HG03460 (cell line): Measurements from ENCODE around the gene MT1A.

ENCODE experiments used
- ATAC-seq: cut with Tn5 transposase; IDR thresholded peaks from one replicate; pipeline ENCODE4 v1.9.1; 2021; ENCODE audit not compliant: unreplicated experiment

MT1A gene

GRCh38 chr16:56675685-56676210 lies 37.3 kb downstream of the MT1A start:
- no peak for ATAC-seq

GRCh38 chr16:56677474-56677873 lies 39.0 kb downstream of the MT1A start:
- ATAC-seq = no peak

- no peak for ATAC-seq
Observed at GRCh38 chr16:56679078-56679730, 40.7 kb downstream of the MT1A start.

- no peak for ATAC-seq
Observed at GRCh38 chr16:56679818-56680217, 41.4 kb downstream of the MT1A start.

- peak; percentile 98 for ATAC-seq
Observed at GRCh38 chr16:56681939-56682702, 43.7 kb downstream of the MT1A start, which contains the start of gene MT1X. Gene MT1X, plus strand, starts transcription at chr16:56682470. Its CDS starts 71 bp downstream, at chr16:56682541.

- peak; percentile 3 for ATAC-seq
Observed at GRCh38 chr16:56682703-56683397, 44.4 kb downstream of the MT1A start.

GRCh38 chr16:56683424-56684172 lies 45.1 kb downstream of the MT1A start:
- ATAC-seq = no peak

- ATAC-seq = no peak
Observed at GRCh38 chr16:56684256-56684925, 45.9 kb downstream of the MT1A start.

- ATAC-seq = no peak
Observed at GRCh38 chr16:56684926-56685590, 46.6 kb downstream of the MT1A start.

GRCh38 chr16:56686758-56687157 lies 48.3 kb downstream of the MT1A start:
- ATAC-seq = no peak

GRCh38 chr16:56688762-56689161 lies 50.3 kb downstream of the MT1A start:
- no peak for ATAC-seq

- ATAC-seq = no peak
Observed at GRCh38 chr16:56689171-56689570, 50.7 kb downstream of the MT1A start.
